ENCODE results near the gene KXD1.

The KXD1 gene

GRCh38 chr19:18541992-18542940 lies 15.4 kb upstream of the KXD1 start:
- H3K4me3 ChIP-seq (ENCODE audit: low read depth, low read length): peak overlapping the region; percentile 64
- TF ChIP-seq CTCF (IDR thresholded peaks at IDR 0.05; ENCODE audit: low read depth, low read length): no peak
- DNase-seq (ENCODE audit: low read depth, low spot score): no peak
- in situ Hi-C loops (cut with HindIII; ENCODE audit: low sequenced_read_pairs): no loop called here

GRCh38 chr19:18542941-18543813 lies 14.5 kb upstream of the KXD1 start, which contains the start of gene FKBP8:
FKBP8 (minus strand) TSS chr19:18543573; CDS start chr19:18541970, 1,603 bp downstream.
- TF ChIP-seq CTCF (IDR thresholded peaks at IDR 0.05; ENCODE audit: low read depth, low read length): no peak
- in situ Hi-C loops (cut with HindIII; ENCODE audit: low sequenced_read_pairs): no loop called here
- DNase-seq (ENCODE audit: low read depth, low spot score): peak; percentile 85

GRCh38 chr19:18543814-18544475 lies 13.7 kb upstream of the KXD1 start:
- DNase-seq (ENCODE audit: low read depth, low spot score): peak; percentile 55
- TF ChIP-seq CTCF (IDR thresholded peaks at IDR 0.05; ENCODE audit: low read depth, low read length): no peak
- in situ Hi-C loops (cut with HindIII; ENCODE audit: low sequenced_read_pairs): no loop called here
- H3K4me3 ChIP-seq (ENCODE audit: low read depth, low read length): peak overlapping the region; percentile 34

More at GRCh38 chr19:18542941-18543813, 14.5 kb upstream of the KXD1 start, which contains the start of gene FKBP8:
- H3K4me3 ChIP-seq (ENCODE audit: low read depth, low read length): peak within 1 kb of the TSS; percentile 64

GRCh38 chr19:18551631-18552030 lies 6.0 kb upstream of the KXD1 start:
- in situ Hi-C loops (cut with HindIII; ENCODE audit: low sequenced_read_pairs): no loop called here
- no peak for TF ChIP-seq CTCF (IDR thresholded peaks at IDR 0.05; ENCODE audit: low read depth, low read length)

GRCh38 chr19:18558202-18558555 lies 509 bp downstream of the KXD1 start:
- in situ Hi-C loops (cut with HindIII; ENCODE audit: low sequenced_read_pairs): no loop called here
- peak; percentile 9 for DNase-seq (ENCODE audit: low read depth, low spot score)
- H3K4me3 ChIP-seq (ENCODE audit: low read depth, low read length): peak overlapping the region; percentile 100
- no peak for TF ChIP-seq CTCF (IDR thresholded peaks at IDR 0.05; ENCODE audit: low read depth, low read length)

More at GRCh38 chr19:18551631-18552030, 6.0 kb upstream of the KXD1 start:
- no peak for DNase-seq (ENCODE audit: low read depth, low spot score)
- H3K4me3 ChIP-seq (ENCODE audit: low read depth, low read length): no peak overlapping the region

GRCh38 chr19:18558604-18559003 lies 934 bp downstream of the KXD1 start:
- peak overlapping the region; percentile 100 for H3K4me3 ChIP-seq (ENCODE audit: low read depth, low read length)
- DNase-seq (ENCODE audit: low read depth, low spot score): no peak
- in situ Hi-C loops (cut with HindIII; ENCODE audit: low sequenced_read_pairs): no loop called here
- TF ChIP-seq CTCF (IDR thresholded peaks at IDR 0.05; ENCODE audit: low read depth, low read length): no peak

All from astrocyte of the spinal cord (primary cell).